ENCODE data around the gene ITGB7. TPM values are rescaled to one million over a fixed set of nuclear protein-coding genes. Genes with fewer than 3 reads are reported as not detected.

ITGB7 gene
- total and polyA plus RNA-seq, 10 of the 15 experiments (the other 5 are each of a cell fraction or from before 2014, with no cell fraction given): 54.5 to 487 (median 252) TPM

DNA sequence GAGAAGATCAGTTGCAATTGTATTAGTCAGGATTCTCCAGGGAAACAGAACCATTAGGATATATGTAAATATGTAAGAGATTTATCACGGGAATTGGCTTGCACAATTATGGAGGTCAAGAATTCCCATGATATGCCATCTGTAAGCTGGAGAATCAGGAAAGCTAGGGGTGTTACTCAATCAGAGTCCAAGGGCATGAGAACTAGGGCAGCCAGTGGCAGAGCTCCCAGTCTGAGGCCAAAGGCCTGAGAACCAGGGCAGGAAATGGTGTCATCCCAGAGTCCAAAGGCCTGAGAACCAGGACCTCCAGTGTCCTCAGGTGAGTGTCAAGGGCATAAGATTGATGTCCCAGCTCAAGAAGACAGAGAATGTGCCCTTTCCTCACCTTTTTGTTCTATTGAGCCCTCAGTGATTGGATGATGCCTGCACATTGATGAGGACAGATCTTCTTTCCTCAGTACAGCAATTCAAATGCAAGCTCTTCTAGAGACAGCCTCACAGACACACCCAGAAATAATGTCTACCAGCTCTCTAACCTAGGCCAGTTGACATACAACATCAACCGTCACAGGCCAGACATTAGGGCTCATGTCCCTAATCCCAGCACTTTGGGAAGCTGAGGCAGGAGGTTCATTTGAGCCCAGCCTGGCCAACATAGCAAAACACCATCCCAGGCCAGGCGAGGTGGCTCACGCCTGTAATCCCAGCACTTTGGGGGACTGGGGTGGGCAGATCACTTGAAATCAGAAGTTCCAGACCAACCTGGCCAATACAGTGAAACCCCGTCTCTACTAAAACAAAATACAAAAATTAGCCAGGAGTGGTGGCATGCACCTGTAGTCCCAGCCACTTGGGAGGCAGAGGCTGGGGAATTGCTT, 61.4 kb downstream of the ITGB7 start:
- Histone ChIP-seq H3K4me3 (no peak overlapping the region), H4K20me1 (ENCODE audit: control insufficient read depth, insufficient read depth) (no peaks in the 10 kb centered on the region), H3K9me3 (replicated peaks; ENCODE audit: control insufficient read depth, insufficient read depth, low read length) (no peaks in the 10 kb centered on the region; the same call in 2 of the 3 replicates), H3K27me3 (replicated peaks in 1 of 2; ENCODE audit: control insufficient read depth in 2 of 2, insufficient read depth in 2 of 2, low read length in 1 of 2) (no peaks in the 10 kb centered on the region), H3K4me1 (ENCODE audit: control insufficient read depth, insufficient read depth, low read length) (no peaks in the 10 kb centered on the region), H3K4me2 (ENCODE audit: control insufficient read depth, insufficient read depth) (no peak overlapping the region), H3K9ac (ENCODE audit: control insufficient read depth, insufficient read depth, low read length) (no peak overlapping the region), H3K36me3 (ENCODE audit: control insufficient read depth in 2 of 2, insufficient read depth in 2 of 2, low read length in 1 of 2) (no peaks in the 10 kb centered on the region), H3K79me2 (ENCODE audit: control insufficient read depth, insufficient read depth, low read length) (no peaks in the 10 kb centered on the region), H3K27ac (ENCODE audit: control insufficient read depth, insufficient read depth) (no peak overlapping the region), H2AFZ (ENCODE audit: control insufficient read depth, low read depth, low read length) (no peak overlapping the region)
- intact Hi-C loops (cut with micrococcal nuclease; ENCODE audit: unreplicated experiment) (no loop called here), in situ Hi-C loops (cut with MboI) (no loop called here)
- TF ChIP-seq ETV6 (conservative IDR thresholded peaks at IDR 0.05 in 1 of 2, IDR thresholded peaks at IDR 0.05 in 1 of 2; ENCODE audit: borderline replicate concordance in 1 of 2, low read depth in 1 of 2): no peak
- TF ChIP-seq BCL11A (IDR thresholded peaks at IDR 0.05; ENCODE audit: low read depth, low read length): no peak
- no peak for TF ChIP-seq FOXM1 (IDR thresholded peaks at IDR 0.05; ENCODE audit: low read depth, low read length)
- TF ChIP-seq CREB1 (IDR thresholded peaks at IDR 0.05; ENCODE audit: low read depth): no peak
- TF ChIP-seq SUZ12 (IDR thresholded peaks at IDR 0.05; ENCODE audit: unreplicated experiment): no peak
- TF ChIP-seq SMAD1 (IDR thresholded peaks at IDR 0.05; ENCODE audit: low read depth, partially characterized antibody): no peak
- no peak for TF ChIP-seq ZBED1 (IDR thresholded peaks at IDR 0.05; ENCODE audit: borderline replicate concordance)
- TF ChIP-seq ZNF384 (IDR thresholded peaks at IDR 0.05; ENCODE audit: borderline replicate concordance, low read depth, low read length): no peak
- no peak for TF ChIP-seq BACH1 (IDR thresholded peaks at IDR 0.05; ENCODE audit: borderline replicate concordance)
- no peak for TF ChIP-seq TAF1 (IDR thresholded peaks at IDR 0.05; ENCODE audit: borderline replicate concordance, low read depth, low read length)
- TF ChIP-seq, protein P1, sequence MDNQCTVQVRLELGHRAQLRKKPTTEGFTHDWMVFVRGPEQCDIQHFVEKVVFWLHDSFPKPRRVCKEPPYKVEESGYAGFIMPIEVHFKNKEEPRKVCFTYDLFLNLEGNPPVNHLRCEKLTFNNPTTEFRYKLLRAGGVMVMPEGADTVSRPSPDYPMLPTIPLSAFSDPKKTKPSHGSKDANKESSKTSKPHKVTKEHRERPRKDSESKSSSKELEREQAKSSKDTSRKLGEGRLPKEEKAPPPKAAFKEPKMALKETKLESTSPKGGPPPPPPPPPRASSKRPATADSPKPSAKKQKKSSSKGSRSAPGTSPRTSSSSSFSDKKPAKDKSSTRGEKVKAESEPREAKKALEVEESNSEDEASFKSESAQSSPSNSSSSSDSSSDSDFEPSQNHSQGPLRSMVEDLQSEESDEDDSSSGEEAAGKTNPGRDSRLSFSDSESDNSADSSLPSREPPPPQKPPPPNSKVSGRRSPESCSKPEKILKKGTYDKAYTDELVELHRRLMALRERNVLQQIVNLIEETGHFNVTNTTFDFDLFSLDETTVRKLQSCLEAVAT (IDR thresholded peaks at IDR 0.05): no peak
- RAD21 ChIA-PET (ENCODE audit: unreplicated experiment): no interaction called here
- SMC1A ChIA-PET (ENCODE audit: uncharacterized antibody, unreplicated experiment): interaction anchor here (0.7 to 1.6 kb wide), 3 partner anchors 15 to 75 kb away, joined by 3 to 4 read pairs (median 4); no protein-coding TSS in a partner anchor
- WGBS (ENCODE audit: insufficient coverage, insufficient replicate concordance, low lambda C conversion rate, missing lambda C conversion rate): 54% methylated on average over 5 of the region's 5 CpGs
- BruUV-seq (replicated peaks): no TSS peak
- POLR2A ChIA-PET: interaction anchor here (0.6 kb wide), 1 partner anchor 258 kb away, joined by 3 read pairs; no protein-coding TSS in a partner anchor
- DNase-seq (ENCODE audit: low read depth, low spot score) (no peak), ATAC-seq (no peak), FAIRE-seq (no peak)
- CTCF ChIA-PET: interaction anchor here (1.4 to 2.0 kb wide), 2 partner anchors 199 to 207 kb away, joined by 4 to 5 read pairs; no protein-coding TSS in a partner anchor

All from GM12878 (cell line).